PFSK-1 (cell line): ENCODE results near the gene CACNA1C.

Source experiments
- FOXP2 ChIP-seq: optimal IDR thresholded peaks from 2 replicates; pipeline ENCODE3; 2011; ENCODE audit warnings: borderline replicate concordance, control low read depth, inconsistent platforms; ENCODE audit not compliant: insufficient read depth; ENCODE audit errors: extremely low read length, extremely low read depth
- POLR2AphosphoS5 ChIP-seq: IDR thresholded peaks from 2 replicates; pipeline ENCODE4 v1.6.1; 2012; ENCODE audit warnings: low read depth, mild to moderate bottlenecking, control low read depth, low read length, moderate library complexity
- REST ChIP-seq, 2 experiments: IDR thresholded peaks; 2 replicates each; pipeline versions ENCODE4 v1.6.1 to v1.8.0; 2011 to 2012; ENCODE audit warnings: low read depth in 2 of 2, low read length in 2 of 2, control low read depth in 1 of 2, inconsistent platforms in 1 of 2, mild to moderate bottlenecking in 1 of 2, moderate library complexity in 1 of 2; ENCODE audit not compliant: insufficient read depth in 1 of 2
- SIN3A ChIP-seq: IDR thresholded peaks from 2 replicates; pipeline ENCODE4 v1.6.1; 2012; ENCODE audit warnings: mild to moderate bottlenecking, low read length, moderate library complexity, borderline replicate concordance; ENCODE audit not compliant: insufficient read depth
- TAF1 ChIP-seq: IDR thresholded peaks from 2 replicates; pipeline ENCODE4 v1.6.1; 2012; ENCODE audit warnings: low read length, control low read depth, borderline replicate concordance; ENCODE audit not compliant: insufficient read depth

Gene CACNA1C

GRCh38 chr12:2735432-2735831, 682.6 kb downstream of the CACNA1C start:
- TF ChIP-seq REST (IDR thresholded peaks at IDR 0.05; ENCODE audit: insufficient read depth in 1 of 2, low read depth in 2 of 2, low read length in 2 of 2) (no peak), SIN3A (no peak), POLR2AphosphoS5 (no peak), FOXP2 (no peak), TAF1 (no peak)

- TF ChIP-seq SIN3A, result no peak
Measured at GRCh38 chr12:2737656-2738241, 685.0 kb downstream of the CACNA1C start.

- TF ChIP-seq SIN3A (no peak), POLR2AphosphoS5 (no peak)
Measured at GRCh38 chr12:2739069-2739468, 686.3 kb downstream of the CACNA1C start.

GRCh38 chr12:2739832-2740641, 687.2 kb downstream of the CACNA1C start:
- TF ChIP-seq SIN3A (no peak), REST (IDR thresholded peaks at IDR 0.05; ENCODE audit: insufficient read depth in 1 of 2, low read depth in 2 of 2, low read length in 2 of 2) (no peak), POLR2AphosphoS5 (no peak), FOXP2 (no peak), TAF1 (no peak)

GRCh38 chr12:2743478-2743877, 690.7 kb downstream of the CACNA1C start:
- no peak for TF ChIP-seq TAF1
- no peak for TF ChIP-seq SIN3A
- TF ChIP-seq REST (IDR thresholded peaks at IDR 0.05; ENCODE audit: insufficient read depth in 1 of 2, low read depth in 2 of 2, low read length in 2 of 2), result no peak
- no peak for TF ChIP-seq POLR2AphosphoS5
- no peak for TF ChIP-seq FOXP2

GRCh38 chr12:2745655-2746054, 692.9 kb downstream of the CACNA1C start:
- TF ChIP-seq TAF1 (no peak), SIN3A (no peak), POLR2AphosphoS5 (no peak), FOXP2 (no peak), REST (IDR thresholded peaks at IDR 0.05; ENCODE audit: insufficient read depth in 1 of 2, low read depth in 2 of 2, low read length in 2 of 2) (no peak)
